Astrocyte of the spinal cord (primary cell): ENCODE data around the gene FBXO48.

Source experiments
- DNase-seq: peaks from one replicate; pipeline ENCODE4 v3.0.0; 2011; ENCODE audit warnings: low read depth, low spot score
- H3K4me3 ChIP-seq: 2 replicates; pipeline ENCODE4 v1.5.1; 2011; ENCODE audit warnings: low read depth, mild to moderate bottlenecking, low read length, moderate library complexity
- in situ Hi-C: cut with HindIII; loops from 2 replicates; pipeline ENCODE4 v1.10.0; 2017; ENCODE audit warnings: low sequenced_read_pairs
- TF ChIP-seq, protein P1 (sequence below): IDR thresholded peaks from 2 replicates; pipeline ENCODE4 v1.5.1; 2012; ENCODE audit warnings: low read depth, mild to moderate bottlenecking, low read length, inconsistent platforms

FBXO48 gene

DNA sequence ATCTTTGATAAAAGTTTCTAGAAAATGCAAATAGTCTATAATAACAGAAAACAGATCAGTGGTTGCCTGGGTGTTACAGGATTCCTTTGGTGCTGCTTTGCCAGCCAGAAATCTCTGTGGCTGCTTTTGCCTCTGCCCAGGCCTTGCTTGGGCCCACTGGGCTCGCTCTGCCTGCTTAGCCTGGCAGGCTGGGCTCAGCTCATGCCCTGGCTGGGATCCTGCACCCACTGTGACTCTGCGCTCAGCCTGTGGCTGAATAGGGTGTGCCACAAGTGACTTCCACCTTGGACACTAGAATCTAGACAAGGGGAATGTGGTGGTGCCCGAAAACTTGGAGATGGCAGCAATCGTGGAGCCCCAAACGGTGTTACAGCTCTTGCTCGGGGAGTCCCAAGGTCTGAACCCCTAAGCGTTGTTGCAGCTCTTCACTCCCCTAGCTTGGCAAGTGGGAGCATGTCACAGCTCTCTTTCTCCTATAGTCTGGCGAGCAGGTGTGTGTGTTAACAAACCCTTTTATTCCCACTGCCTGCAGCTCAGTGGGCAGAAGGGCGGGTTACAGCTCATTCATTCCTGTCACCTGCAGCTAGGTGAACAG lies 50.9 kb downstream of the FBXO48 start:
- TF ChIP-seq, protein P1, sequence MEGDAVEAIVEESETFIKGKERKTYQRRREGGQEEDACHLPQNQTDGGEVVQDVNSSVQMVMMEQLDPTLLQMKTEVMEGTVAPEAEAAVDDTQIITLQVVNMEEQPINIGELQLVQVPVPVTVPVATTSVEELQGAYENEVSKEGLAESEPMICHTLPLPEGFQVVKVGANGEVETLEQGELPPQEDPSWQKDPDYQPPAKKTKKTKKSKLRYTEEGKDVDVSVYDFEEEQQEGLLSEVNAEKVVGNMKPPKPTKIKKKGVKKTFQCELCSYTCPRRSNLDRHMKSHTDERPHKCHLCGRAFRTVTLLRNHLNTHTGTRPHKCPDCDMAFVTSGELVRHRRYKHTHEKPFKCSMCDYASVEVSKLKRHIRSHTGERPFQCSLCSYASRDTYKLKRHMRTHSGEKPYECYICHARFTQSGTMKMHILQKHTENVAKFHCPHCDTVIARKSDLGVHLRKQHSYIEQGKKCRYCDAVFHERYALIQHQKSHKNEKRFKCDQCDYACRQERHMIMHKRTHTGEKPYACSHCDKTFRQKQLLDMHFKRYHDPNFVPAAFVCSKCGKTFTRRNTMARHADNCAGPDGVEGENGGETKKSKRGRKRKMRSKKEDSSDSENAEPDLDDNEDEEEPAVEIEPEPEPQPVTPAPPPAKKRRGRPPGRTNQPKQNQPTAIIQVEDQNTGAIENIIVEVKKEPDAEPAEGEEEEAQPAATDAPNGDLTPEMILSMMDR, result no peak
- H3K4me3 ChIP-seq, result no peak overlapping the region
- no peak for DNase-seq
- in situ Hi-C loops, result no loop called here

GRCh38 chr2:68415521-68415920 lies 51.6 kb downstream of the FBXO48 start:
- no peak overlapping the region for H3K4me3 ChIP-seq
- in situ Hi-C loops, result no loop called here
- DNase-seq, result no peak
- TF ChIP-seq, protein P1, result no peak

GRCh38 chr2:68414876-68415275 lies 52.2 kb downstream of the FBXO48 start:
- TF ChIP-seq, protein P1, result no peak
- no peak overlapping the region for H3K4me3 ChIP-seq
- in situ Hi-C loops, result no loop called here
- DNase-seq, result no peak

DNA sequence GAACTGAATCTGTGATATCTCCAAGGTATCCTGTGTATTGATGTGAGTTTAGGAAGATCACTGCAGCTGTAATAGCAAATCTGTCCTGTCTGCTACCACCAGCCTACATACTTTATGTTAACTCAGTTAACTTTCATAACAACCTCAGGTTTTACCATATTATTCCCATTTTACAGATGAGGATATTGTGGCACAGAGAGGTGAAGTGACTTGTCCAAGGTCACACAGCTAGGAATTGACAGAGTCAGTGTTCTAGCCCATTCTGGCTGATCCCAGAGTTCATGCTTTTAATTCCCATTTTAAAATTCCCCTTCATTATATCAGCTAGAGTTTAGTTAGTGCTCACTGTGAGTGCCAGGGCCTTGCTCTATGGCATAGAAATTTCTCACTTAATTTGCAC lies 52.6 kb downstream of the FBXO48 start:
- TF ChIP-seq, protein P1, result no peak
- DNase-seq, result no peak
- no peak overlapping the region for H3K4me3 ChIP-seq
- in situ Hi-C loops, result no loop called here

GRCh38 chr2:68413466-68413865 lies 53.6 kb downstream of the FBXO48 start:
- TF ChIP-seq, protein P1, result no peak
- no peak overlapping the region for H3K4me3 ChIP-seq
- in situ Hi-C loops, result no loop called here
- DNase-seq, result no peak

- H3K4me3 ChIP-seq, result no peak overlapping the region
- TF ChIP-seq, protein P1, result no peak
- no peak for DNase-seq
- in situ Hi-C loops, result no loop called here
Observed at GRCh38 chr2:68412127-68412819, 54.8 kb downstream of the FBXO48 start.
